Heart right ventricle (tissue), 16 donors: ENCODE data around the gene KLHL1. TPM values are rescaled to one million over a fixed set of nuclear protein-coding genes. Genes with fewer than 3 reads are reported as not detected.

ENCODE experiments used
- ATAC-seq, 8 donors: fragments of 200-7000 bp; cut with Tn5 transposase; one replicate each; pipeline ENCODE4 v1.9.1; 2020; ENCODE audit warnings: mild to moderate bottlenecking in 8 of 8, moderate library complexity in 8 of 8, moderate number of reproducible peaks in 1 of 8
- DNase-seq, 2 donors: peaks; one replicate each; pipeline ENCODE4 v3.0.0-alpha.2; 2020
- H3K27ac ChIP-seq, 10 donors: fragments of 200-600 bp; sonication (generic) in 2 of 10; one replicate each; pipeline versions ENCODE4 v1.5.0 to v1.8.0; 2020 to 2022; ENCODE audit warnings: mild to moderate bottlenecking in 3 of 10
- H3K27me3 ChIP-seq, 7 donors: fragments of 200-600 bp; one replicate each; pipeline ENCODE4 v1.8.0; 2021 to 2022; ENCODE audit warnings: mild to moderate bottlenecking in 2 of 7
- H3K36me3 ChIP-seq, 9 donors: fragments of 200-600 bp; sonication (generic) in 1 of 9; one replicate each; pipeline versions ENCODE4 v1.5.0 to v1.8.0; 2020 to 2022; ENCODE audit warnings: mild to moderate bottlenecking in 2 of 9
- H3K4me1 ChIP-seq, 9 donors: fragments of 200-600 bp; sonication (generic) in 1 of 9; one replicate each; pipeline versions ENCODE4 v1.5.0 to v1.8.0; 2020 to 2022; ENCODE audit warnings: mild to moderate bottlenecking in 4 of 9
- H3K4me3 ChIP-seq, 10 donors: fragments of 200-600 bp; sonication (generic) in 2 of 10; one replicate each; pipeline versions ENCODE4 v1.5.0 to v1.8.0; 2020 to 2022; ENCODE audit warnings: mild to moderate bottlenecking in 7 of 10, moderate library complexity in 2 of 10
- H3K9me3 ChIP-seq, 11 donors: fragments of 200-600 bp in 10 of 11; sonication (generic) in 2 of 11; one replicate each; pipeline versions ENCODE4 v1.5.0 to v1.8.0; 2013 to 2022; ENCODE audit warnings: mild to moderate bottlenecking in 2 of 11, control low read depth in 1 of 11, moderate library complexity in 1 of 11
- WGBS, 2 donors: extraction: QIAGEN DNeasy Blood & Tissue Kit; methylation state at CpG; one replicate each; pipeline ENCODE4 v1.1.7; 2013; ENCODE audit warnings: inconsistent platforms in 1 of 2; 5-methylcytosine and 5-hydroxymethylcytosine counted together
- intact Hi-C, 10 donors: fragments of 100-400 bp; cut with DNase I; formaldehyde crosslinking; loops; one replicate each; pipeline versions ENCODE4 v1.11.1 to v1.14.2; 2022
- polyA plus RNA-seq, 2 donors: library from polyadenylated mRNA; stranded (reverse); fragments of 200-250 nt; gene quantifications; one replicate each; pipeline ENCODE4 v1.2.3, GENCODE V29; 2013
- total RNA-seq, 10 donors: library from RNA; stranded (reverse); fragmentation: NEBNext Ultra II Directional in 3 of 10; extraction: Animal tissue kit (Norgen Biotek cat#: 25700) in 3 of 10; gene quantifications; one replicate each; pipeline versions ENCODE4 v1.2.1 to v1.2.4, GENCODE V29; 2021 to 2023
- TF ChIP-seq, protein P1 (sequence below), 9 donors: fragments of 200-600 bp; sonication (generic) in 2 of 9; IDR thresholded peaks; one replicate each; pipeline versions ENCODE4 v1.5.0 to v1.8.0; 2021 to 2022; ENCODE audit warnings: antibody characterized with exemption in 9 of 9, mild to moderate bottlenecking in 5 of 9, moderate library complexity in 1 of 9
- donor health status: Arrhythmogenic right ventricular cardiomyopathy.
- donor health status: ischemic (EF 13 %, LVEDD 7.1; RV severe dilation, severe dysfunction).
- donor health status: healthy with polysubstance abuse.
- donor health status: DM: no; HTN: yes; CAD: no.
- donor health status: DM: no; HTN: no; CAD: no.
- donor health status: ischemic (EF 25% LVEDD 6.9; RV normal size, moderate dysfunction).
- donor health status: ischemic (EF 25% LVEDD 5.7; RV mildly dilated, moderate dysfunction).
- donor health status: healthy.
- donor health status: DM: yes; HTN: yes; CAD: no.
- donor health status: Ischemic cardiomyopathy.
- donor health status: ischemic (EF 35%, LVEDD 5.7; RV mildly dilated, moderate dysfunction).
- donor health status: nonischemic (EF 11% LVEDD 7.7; RV severe dilation, severe dysfunction).
- donor health status: DM: yes; HTN: yes; CAD: no.
- donor health status: PGD.
- donor health status: ischemic (EF 29% LVEDD 5.4; RV normal size, mild dysfunction).
- donor health status: nonischemic (EF 23%, LVEDD 6.1; RV moderate dilation, normal function).

Gene KLHL1
- total and polyA plus RNA-seq, 12 donors = 0.06 TPM; not detected in 11

DNA sequence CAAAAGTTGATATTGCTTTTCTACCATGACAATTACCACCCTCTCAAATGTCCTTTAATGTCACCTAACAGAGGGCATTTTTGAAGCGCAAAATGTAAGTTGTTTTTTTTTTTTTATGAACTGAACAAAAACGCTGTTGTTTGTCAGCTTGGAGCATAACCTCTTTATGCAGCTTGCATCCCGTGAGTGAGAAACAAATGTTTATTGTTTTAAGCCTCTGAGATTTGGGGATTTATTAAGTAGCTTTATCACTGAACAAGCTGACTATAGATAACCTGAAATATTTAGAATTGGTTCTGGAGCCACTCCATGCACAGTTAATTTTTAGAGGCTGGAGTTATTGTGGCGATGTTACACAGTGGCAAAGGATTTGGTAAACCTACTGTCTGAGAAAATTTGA, 80.7 kb downstream of the KLHL1 start:
- Histone ChIP-seq H3K27ac (no peak overlapping the region), H3K27me3 (no peaks in the 10 kb centered on the region), H3K9me3 (no peaks in the 10 kb centered on the region), H3K4me3 (no peak overlapping the region), H3K36me3 (no peaks in the 10 kb centered on the region), H3K4me1 (no peaks in the 10 kb centered on the region)
- 52 to 63% methylated on average over 4 of the region's 4 CpGs for WGBS, 2 donors
- no peak for DNase-seq
- intact Hi-C loops = no loop called here
- no peak for ATAC-seq
- TF ChIP-seq, protein P1, sequence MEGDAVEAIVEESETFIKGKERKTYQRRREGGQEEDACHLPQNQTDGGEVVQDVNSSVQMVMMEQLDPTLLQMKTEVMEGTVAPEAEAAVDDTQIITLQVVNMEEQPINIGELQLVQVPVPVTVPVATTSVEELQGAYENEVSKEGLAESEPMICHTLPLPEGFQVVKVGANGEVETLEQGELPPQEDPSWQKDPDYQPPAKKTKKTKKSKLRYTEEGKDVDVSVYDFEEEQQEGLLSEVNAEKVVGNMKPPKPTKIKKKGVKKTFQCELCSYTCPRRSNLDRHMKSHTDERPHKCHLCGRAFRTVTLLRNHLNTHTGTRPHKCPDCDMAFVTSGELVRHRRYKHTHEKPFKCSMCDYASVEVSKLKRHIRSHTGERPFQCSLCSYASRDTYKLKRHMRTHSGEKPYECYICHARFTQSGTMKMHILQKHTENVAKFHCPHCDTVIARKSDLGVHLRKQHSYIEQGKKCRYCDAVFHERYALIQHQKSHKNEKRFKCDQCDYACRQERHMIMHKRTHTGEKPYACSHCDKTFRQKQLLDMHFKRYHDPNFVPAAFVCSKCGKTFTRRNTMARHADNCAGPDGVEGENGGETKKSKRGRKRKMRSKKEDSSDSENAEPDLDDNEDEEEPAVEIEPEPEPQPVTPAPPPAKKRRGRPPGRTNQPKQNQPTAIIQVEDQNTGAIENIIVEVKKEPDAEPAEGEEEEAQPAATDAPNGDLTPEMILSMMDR (IDR thresholded peaks at IDR 0.05) = no peak

DNA sequence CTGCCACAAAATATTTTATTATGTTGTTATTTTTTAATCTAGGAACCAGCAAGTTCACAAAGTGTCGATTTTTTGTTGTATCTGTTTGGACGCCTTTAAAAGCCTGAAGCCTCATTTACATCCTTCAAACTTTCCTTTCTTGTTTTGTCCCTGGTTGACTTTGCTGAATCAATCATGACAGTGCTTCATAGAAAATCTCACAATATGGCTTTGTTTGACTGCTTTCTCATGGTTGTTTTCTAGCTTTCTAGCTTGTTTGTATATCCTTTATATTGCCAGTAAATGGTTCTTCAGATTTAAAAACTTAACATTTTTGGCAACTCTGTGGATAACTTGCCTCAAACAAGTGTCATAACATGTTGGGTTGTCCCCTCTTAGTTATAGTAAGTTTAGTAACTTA, 84.7 kb downstream of the KLHL1 start:
- no peaks in the 10 kb centered on the region for H3K9me3 ChIP-seq
- TF ChIP-seq, protein P1 (IDR thresholded peaks at IDR 0.05) = no peak
- H3K27me3 ChIP-seq = no peaks in the 10 kb centered on the region
- H3K36me3 ChIP-seq = no peaks in the 10 kb centered on the region
- intact Hi-C loops = no loop called here
- DNase-seq (no peak), ATAC-seq (no peak)
- no peak overlapping the region for H3K4me3 ChIP-seq
- 83 to 96% methylated on average over 2 of the region's 2 CpGs for WGBS, 2 donors
- no peak overlapping the region for H3K27ac ChIP-seq
- H3K4me1 ChIP-seq = no peaks in the 10 kb centered on the region

DNA sequence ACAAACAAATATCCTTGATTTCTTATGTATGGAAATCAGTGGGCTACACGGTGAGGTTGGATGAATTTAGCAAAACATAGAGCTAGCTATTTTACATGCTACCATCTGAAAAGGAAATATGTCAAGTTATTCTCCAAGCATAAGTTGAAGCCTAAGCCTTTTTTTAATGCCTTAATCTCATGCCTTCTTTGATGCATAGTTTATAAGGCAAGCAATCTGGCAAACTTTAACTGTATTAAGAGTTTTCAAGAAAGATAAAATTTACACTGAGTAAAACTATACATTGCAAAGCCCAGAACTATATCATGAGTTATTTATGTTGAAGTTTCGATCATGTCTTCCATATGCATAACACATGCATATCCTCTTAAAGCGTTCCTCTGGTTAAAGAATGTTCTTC, 85.6 kb downstream of the KLHL1 start:
- H3K27me3 ChIP-seq = no peaks in the 10 kb centered on the region
- TF ChIP-seq, protein P1 (IDR thresholded peaks at IDR 0.05) = no peak
- 84 to 89% methylated on average over 3 of the region's 3 CpGs for WGBS, 2 donors

DNA sequence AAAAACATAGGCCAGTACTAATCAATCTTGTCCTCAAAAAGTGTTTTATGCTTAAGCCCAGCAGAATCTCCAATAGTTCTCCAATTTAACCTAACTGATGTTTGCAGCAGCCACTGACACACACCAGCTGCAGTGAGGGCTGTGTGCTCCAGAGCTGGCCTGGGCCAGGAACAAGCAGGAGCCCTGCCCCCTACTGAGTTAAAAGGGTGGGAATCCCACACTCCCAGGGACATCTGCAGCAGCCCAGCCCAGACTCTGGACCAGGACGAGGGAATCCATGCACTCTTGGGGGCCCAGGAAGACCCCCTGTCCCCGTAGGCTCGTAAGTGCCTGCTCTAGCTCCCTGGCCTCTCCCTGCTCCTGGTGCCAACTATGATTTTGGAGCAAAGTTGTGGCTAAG, 92.1 kb downstream of the KLHL1 start:
- ATAC-seq = no peak
- peaks cover 0 to 26% (median 0%) of the 10 kb centered on the region in 11 donors for H3K9me3 ChIP-seq
- H3K27me3 ChIP-seq = no peaks in the 10 kb centered on the region
- 66 to 74% methylated on average over 3 of the region's 3 CpGs for WGBS, 2 donors
- intact Hi-C loops = no loop called here
- no peak for DNase-seq
- TF ChIP-seq, protein P1 (IDR thresholded peaks at IDR 0.05) = no peak
- no peaks in the 10 kb centered on the region for H3K4me1 ChIP-seq
- no peak overlapping the region for H3K27ac ChIP-seq
- no peak overlapping the region for H3K4me3 ChIP-seq
- H3K36me3 ChIP-seq = no peaks in the 10 kb centered on the region

More for the DNA sequence above, 85.6 kb downstream of the KLHL1 start:
- intact Hi-C loops = no loop called here
- Histone ChIP-seq H3K36me3 (no peaks in the 10 kb centered on the region), H3K9me3 (peaks cover 0 to under 1% (median 0%) of the 10 kb centered on the region in 11 donors), H3K4me1 (no peaks in the 10 kb centered on the region), H3K27ac (no peak overlapping the region), H3K4me3 (no peak overlapping the region)
- ATAC-seq (no peak), DNase-seq (no peak)
